Transverse colon (tissue), 3 donors: ENCODE results near the gene IFT122.

ENCODE experiments used
- EP300 ChIP-seq: sonication (generic); formaldehyde crosslinking; IDR thresholded peaks from one replicate; pipeline ENCODE4 v1.6.1; 2017; ENCODE audit warnings: antibody characterized with exemption, low read depth
- POLR2A ChIP-seq: fragments of 450-650 bp; IDR thresholded peaks from one replicate; pipeline ENCODE4 v1.6.1; 2016; ENCODE audit warnings: antibody characterized with exemption, mild to moderate bottlenecking, moderate library complexity
- TF ChIP-seq, protein P1 (sequence below), 5 experiments: fragments of 200-600 bp in 3 of 5; fragments of 450-650 bp in 2 of 5; sonication (generic) in 3 of 5; IDR thresholded peaks; 1 replicate in 2 of 5; 2 replicates in 3 of 5; pipeline ENCODE4 v1.5.1; 2016 to 2017; ENCODE audit warnings: antibody characterized with exemption in 5 of 5, inconsistent platforms in 3 of 5, mild to moderate bottlenecking in 2 of 5, moderate library complexity in 1 of 5

DNA sequence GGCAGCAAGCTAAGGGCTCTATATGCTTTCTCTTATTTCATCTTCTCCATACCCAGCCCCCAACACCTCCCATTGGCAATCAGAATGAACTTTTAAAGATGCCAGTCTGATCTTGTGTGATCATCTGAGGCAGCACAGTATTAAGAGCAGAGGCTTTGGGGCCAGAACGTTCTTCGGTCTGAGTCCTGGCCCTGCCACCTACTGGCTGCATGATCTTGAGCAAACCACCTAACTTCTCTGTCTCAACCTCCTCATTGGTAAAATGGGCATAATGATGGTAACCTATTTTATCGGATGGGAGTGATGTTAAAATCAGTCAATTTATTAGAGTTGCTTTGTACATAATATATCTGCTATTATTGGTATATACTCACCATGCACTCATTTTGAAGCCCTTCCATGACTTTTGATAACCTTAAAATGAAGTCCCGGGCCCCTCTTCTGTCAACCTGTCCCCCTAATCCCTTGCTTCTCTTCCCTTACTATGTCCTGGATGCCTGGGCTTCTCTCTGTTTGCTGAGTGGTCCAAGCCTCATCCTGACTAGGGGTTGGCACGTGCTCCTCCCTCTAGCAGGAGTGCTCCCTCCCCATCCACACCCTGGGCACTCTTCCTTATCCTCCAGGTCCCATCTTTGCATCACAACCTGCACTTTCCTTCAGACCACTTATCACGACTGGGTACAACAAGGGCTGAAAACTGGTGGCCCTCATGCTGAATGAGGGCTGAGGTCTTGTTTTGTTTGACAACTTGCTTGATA lies 17.9 kb upstream of the IFT122 start:
- TF ChIP-seq, protein P1, sequence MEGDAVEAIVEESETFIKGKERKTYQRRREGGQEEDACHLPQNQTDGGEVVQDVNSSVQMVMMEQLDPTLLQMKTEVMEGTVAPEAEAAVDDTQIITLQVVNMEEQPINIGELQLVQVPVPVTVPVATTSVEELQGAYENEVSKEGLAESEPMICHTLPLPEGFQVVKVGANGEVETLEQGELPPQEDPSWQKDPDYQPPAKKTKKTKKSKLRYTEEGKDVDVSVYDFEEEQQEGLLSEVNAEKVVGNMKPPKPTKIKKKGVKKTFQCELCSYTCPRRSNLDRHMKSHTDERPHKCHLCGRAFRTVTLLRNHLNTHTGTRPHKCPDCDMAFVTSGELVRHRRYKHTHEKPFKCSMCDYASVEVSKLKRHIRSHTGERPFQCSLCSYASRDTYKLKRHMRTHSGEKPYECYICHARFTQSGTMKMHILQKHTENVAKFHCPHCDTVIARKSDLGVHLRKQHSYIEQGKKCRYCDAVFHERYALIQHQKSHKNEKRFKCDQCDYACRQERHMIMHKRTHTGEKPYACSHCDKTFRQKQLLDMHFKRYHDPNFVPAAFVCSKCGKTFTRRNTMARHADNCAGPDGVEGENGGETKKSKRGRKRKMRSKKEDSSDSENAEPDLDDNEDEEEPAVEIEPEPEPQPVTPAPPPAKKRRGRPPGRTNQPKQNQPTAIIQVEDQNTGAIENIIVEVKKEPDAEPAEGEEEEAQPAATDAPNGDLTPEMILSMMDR (IDR thresholded peaks at IDR 0.05): no peak
- no peak for TF ChIP-seq POLR2A
- TF ChIP-seq EP300: no peak
